Measurements from ENCODE around the gene ZNF385B. TPM values are rescaled to one million over a fixed set of nuclear protein-coding genes. Genes with fewer than 3 reads are reported as not detected.
A peak's percentile ranks its signal among the peaks of the same experiment; 100 is the strongest.

ZNF385B gene
- total and polyA plus RNA-seq, 9 of the 15 experiments (the other 6 are each of a cell fraction or from before 2014, with no cell fraction given): 0.50 TPM; not detected in 8

DNA sequence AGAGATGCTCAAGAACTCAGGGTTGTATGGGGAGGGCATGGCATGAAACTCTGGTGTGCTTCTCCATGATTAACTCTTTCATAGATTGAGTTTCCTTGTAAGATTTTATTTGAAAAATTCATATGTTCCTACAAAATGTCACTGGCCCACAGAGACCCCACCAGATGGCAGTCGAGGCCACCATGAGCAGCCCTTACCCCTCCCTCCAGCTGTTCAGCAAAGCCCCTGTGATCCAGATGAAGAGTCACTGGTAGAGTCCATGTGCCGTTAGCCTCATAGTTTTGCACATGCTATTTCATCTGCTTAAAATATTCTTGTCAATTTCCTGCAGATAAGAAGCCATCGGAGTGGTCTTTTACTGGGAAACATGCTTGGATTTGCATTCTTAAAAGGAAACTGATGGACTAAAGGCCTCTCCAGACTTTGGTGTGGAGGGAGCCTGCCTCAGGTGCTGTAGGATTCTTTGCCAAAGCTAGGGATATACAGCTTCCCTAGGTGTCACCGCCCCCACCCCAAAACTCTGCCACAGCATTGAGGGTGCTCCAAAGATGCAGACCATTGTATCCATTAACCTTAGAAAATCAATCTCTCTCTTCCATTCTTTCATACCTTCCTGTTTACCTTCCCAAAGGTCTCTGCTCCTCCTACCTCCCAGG is 18.8 kb downstream of the ZNF385B start (continued):
- TF ChIP-seq, protein P1, sequence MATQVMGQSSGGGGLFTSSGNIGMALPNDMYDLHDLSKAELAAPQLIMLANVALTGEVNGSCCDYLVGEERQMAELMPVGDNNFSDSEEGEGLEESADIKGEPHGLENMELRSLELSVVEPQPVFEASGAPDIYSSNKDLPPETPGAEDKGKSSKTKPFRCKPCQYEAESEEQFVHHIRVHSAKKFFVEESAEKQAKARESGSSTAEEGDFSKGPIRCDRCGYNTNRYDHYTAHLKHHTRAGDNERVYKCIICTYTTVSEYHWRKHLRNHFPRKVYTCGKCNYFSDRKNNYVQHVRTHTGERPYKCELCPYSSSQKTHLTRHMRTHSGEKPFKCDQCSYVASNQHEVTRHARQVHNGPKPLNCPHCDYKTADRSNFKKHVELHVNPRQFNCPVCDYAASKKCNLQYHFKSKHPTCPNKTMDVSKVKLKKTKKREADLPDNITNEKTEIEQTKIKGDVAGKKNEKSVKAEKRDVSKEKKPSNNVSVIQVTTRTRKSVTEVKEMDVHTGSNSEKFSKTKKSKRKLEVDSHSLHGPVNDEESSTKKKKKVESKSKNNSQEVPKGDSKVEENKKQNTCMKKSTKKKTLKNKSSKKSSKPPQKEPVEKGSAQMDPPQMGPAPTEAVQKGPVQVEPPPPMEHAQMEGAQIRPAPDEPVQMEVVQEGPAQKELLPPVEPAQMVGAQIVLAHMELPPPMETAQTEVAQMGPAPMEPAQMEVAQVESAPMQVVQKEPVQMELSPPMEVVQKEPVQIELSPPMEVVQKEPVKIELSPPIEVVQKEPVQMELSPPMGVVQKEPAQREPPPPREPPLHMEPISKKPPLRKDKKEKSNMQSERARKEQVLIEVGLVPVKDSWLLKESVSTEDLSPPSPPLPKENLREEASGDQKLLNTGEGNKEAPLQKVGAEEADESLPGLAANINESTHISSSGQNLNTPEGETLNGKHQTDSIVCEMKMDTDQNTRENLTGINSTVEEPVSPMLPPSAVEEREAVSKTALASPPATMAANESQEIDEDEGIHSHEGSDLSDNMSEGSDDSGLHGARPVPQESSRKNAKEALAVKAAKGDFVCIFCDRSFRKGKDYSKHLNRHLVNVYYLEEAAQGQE (IDR thresholded peaks at IDR 0.05; ENCODE audit: borderline replicate concordance): peak; percentile 67; the same call in 1 of the 2 replicates
- TF ChIP-seq, protein P1 (CRISPR knock-in tag; IDR thresholded peaks at IDR 0.05; ENCODE audit: low read depth): no peak
- TF ChIP-seq, protein P2, sequence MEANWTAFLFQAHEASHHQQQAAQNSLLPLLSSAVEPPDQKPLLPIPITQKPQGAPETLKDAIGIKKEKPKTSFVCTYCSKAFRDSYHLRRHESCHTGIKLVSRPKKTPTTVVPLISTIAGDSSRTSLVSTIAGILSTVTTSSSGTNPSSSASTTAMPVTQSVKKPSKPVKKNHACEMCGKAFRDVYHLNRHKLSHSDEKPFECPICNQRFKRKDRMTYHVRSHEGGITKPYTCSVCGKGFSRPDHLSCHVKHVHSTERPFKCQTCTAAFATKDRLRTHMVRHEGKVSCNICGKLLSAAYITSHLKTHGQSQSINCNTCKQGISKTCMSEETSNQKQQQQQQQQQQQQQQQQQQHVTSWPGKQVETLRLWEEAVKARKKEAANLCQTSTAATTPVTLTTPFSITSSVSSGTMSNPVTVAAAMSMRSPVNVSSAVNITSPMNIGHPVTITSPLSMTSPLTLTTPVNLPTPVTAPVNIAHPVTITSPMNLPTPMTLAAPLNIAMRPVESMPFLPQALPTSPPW (CRISPR knock-in tag; IDR thresholded peaks at IDR 0.05): peak; percentile 48
- TF ChIP-seq, protein P3, sequence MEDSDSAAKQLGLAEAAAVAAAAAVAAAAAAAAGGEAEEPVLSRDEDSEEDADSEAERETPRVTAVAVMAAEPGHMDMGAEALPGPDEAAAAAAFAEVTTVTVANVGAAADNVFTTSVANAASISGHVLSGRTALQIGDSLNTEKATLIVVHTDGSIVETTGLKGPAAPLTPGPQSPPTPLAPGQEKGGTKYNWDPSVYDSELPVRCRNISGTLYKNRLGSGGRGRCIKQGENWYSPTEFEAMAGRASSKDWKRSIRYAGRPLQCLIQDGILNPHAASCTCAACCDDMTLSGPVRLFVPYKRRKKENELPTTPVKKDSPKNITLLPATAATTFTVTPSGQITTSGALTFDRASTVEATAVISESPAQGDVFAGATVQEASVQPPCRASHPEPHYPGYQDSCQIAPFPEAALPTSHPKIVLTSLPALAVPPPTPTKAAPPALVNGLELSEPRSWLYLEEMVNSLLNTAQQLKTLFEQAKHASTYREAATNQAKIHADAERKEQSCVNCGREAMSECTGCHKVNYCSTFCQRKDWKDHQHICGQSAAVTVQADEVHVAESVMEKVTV (CRISPR knock-in tag; IDR thresholded peaks at IDR 0.05): 0 out of 2 replicates have a peak, but pooled peaks have one; percentile 23
- TF ChIP-seq, protein P4, sequence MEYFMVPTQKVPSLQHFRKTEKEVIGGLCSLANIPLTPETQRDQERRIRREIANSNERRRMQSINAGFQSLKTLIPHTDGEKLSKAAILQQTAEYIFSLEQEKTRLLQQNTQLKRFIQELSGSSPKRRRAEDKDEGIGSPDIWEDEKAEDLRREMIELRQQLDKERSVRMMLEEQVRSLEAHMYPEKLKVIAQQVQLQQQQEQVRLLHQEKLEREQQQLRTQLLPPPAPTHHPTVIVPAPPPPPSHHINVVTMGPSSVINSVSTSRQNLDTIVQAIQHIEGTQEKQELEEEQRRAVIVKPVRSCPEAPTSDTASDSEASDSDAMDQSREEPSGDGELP (CRISPR knock-in tag; IDR thresholded peaks at IDR 0.05; ENCODE audit: borderline replicate concordance): peak; percentile 83
- TF ChIP-seq KDM4B (IDR thresholded peaks at IDR 0.05; ENCODE audit: borderline replicate concordance in 2 of 2, low read depth in 1 of 2) (no peak), HCFC1 (IDR thresholded peaks at IDR 0.05; ENCODE audit: low read depth, low read length) (no peak)
